Kidney epithelial cell (primary cell): ENCODE results near the gene SLC2A14. TPM values are rescaled to one million over a fixed set of nuclear protein-coding genes. Genes with fewer than 3 reads are reported as not detected.
"Not testable (repeated sequence)": the region's sequence is repeated elsewhere in the genome, so short reads cannot be mapped to it uniquely, and the experiment has no call there.

Experiments
- DNase-seq: peaks from one replicate; pipeline ENCODE4 v3.0.0-alpha.2; 2010; ENCODE audit warnings: low read depth
- H3K27me3 ChIP-seq: 2 replicates; pipeline ENCODE4 v1.6.0; 2011; ENCODE audit warnings: low read length; ENCODE audit not compliant: control insufficient read depth, insufficient read depth
- H3K36me3 ChIP-seq: 2 replicates; pipeline ENCODE4 v1.5.1; 2011; ENCODE audit warnings: low read length; ENCODE audit not compliant: control insufficient read depth, insufficient read depth
- H3K4me3 ChIP-seq: 2 replicates; pipeline ENCODE4 v1.5.1; 2011; ENCODE audit warnings: low read depth, mild to moderate bottlenecking, control low read depth, low read length
- total RNA-seq: library from RNA; depleted of rRNA; stranded (reverse); fragments of >200 nt; gene quantifications from 2 replicates; pipeline ENCODE4 v1.2.3, GENCODE V29; 2015
- TF ChIP-seq, protein P1 (sequence below): IDR thresholded peaks from 2 replicates; pipeline ENCODE4 v1.5.1; 2011; ENCODE audit warnings: mild to moderate bottlenecking, moderate library complexity, low read length, control low read depth, inconsistent platforms; ENCODE audit not compliant: insufficient read depth, poor library complexity, severe bottlenecking

SLC2A14 gene
- total RNA-seq, 1 donor from 2014 or later: not detected

DNA sequence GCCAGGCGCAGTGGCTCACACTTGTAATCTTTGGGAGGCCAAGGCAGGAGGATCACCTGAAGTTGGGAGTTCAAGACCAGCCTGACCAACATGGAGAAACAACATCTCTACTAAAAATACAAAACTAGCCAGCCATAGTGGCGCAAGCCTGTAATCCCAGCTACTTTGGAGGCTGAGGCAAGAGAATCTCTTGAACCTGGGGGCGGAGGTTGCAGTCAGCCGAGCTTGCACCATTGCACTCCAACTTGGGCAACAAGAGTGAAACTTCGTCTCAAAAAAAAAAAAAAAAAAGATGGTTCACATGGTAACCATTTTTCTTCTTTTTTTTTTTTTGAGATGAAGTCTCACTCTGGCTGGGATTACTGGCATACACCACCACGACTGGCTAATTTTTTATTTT, 35.3 kb downstream of the SLC2A14 start:
- no peaks in the 10 kb centered on the region for H3K36me3 ChIP-seq
- H3K27me3 ChIP-seq: no peaks in the 10 kb centered on the region
- TF ChIP-seq, protein P1, sequence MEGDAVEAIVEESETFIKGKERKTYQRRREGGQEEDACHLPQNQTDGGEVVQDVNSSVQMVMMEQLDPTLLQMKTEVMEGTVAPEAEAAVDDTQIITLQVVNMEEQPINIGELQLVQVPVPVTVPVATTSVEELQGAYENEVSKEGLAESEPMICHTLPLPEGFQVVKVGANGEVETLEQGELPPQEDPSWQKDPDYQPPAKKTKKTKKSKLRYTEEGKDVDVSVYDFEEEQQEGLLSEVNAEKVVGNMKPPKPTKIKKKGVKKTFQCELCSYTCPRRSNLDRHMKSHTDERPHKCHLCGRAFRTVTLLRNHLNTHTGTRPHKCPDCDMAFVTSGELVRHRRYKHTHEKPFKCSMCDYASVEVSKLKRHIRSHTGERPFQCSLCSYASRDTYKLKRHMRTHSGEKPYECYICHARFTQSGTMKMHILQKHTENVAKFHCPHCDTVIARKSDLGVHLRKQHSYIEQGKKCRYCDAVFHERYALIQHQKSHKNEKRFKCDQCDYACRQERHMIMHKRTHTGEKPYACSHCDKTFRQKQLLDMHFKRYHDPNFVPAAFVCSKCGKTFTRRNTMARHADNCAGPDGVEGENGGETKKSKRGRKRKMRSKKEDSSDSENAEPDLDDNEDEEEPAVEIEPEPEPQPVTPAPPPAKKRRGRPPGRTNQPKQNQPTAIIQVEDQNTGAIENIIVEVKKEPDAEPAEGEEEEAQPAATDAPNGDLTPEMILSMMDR: no peak
- H3K4me3 ChIP-seq: no peak overlapping the region
- no peak for DNase-seq

DNA sequence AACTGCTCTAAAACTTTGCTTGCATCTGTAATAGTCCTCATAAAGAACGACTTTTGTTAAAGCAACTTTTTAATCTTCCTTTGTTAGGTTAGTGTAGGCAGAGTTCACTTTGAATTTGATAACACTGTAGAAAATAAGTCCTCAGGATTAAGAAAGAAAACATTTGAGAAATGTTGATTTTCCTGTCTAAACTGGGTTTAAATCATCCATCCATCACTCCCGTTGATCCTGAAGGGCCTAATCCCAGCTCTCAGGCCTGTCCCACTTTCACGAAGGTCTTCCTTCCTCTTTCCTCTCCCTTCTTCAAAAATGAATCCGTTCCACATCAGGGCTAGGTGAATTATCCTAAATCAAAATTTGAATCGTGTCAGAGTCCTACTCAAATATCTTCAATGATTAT, 36.9 kb downstream of the SLC2A14 start:
- no peaks in the 10 kb centered on the region for H3K27me3 ChIP-seq
- TF ChIP-seq, protein P1: no peak
- no peaks in the 10 kb centered on the region for H3K36me3 ChIP-seq
- no peak for DNase-seq
- no peak overlapping the region for H3K4me3 ChIP-seq

DNA sequence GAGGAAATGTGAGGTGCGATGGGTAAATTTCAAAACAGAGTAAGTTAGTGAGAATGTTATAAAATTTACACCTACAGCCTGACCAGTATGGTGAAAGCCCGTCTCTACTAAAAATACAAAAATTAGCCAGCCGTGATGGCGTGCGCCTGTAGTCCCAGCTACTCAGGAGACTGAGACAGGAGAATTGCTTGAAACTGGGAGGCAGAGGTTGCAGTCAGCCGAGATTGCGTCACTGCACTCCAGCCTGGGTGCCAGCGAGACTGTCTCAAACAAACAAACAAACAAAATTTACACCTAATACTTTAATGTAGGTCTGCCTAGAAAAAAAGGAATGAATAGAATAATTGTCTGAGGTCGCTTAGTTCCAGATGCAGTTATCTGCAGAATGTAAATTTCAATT, 37.6 kb downstream of the SLC2A14 start:
- no peaks in the 10 kb centered on the region for H3K27me3 ChIP-seq
- TF ChIP-seq, protein P1: no peak
- DNase-seq: no peak
- H3K4me3 ChIP-seq: no peak overlapping the region
- H3K36me3 ChIP-seq: no peaks in the 10 kb centered on the region

DNA sequence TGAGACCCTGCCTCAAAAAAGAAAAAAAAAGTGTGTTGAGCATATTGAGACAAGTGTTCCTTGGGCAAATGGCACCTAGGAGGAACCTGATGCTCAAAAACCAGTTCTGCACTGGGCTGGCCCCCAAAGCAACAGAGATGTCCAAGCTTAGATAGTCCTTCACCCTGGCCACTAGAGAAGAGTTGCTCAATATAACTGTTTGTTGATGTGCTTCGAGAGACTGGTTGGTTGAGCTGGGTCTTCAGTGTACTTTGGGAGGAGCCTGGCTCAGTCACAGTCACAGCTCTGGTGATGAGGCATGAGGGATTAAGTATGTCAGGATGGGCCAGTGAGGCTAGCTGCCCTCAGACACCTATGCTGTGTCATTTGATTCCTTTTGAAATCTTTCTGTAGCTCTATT, 38.0 kb downstream of the SLC2A14 start:
- H3K4me3 ChIP-seq: no peak overlapping the region
- no peaks in the 10 kb centered on the region for H3K36me3 ChIP-seq
- H3K27me3 ChIP-seq: no peaks in the 10 kb centered on the region
- TF ChIP-seq, protein P1: no peak
- no peak for DNase-seq

DNA sequence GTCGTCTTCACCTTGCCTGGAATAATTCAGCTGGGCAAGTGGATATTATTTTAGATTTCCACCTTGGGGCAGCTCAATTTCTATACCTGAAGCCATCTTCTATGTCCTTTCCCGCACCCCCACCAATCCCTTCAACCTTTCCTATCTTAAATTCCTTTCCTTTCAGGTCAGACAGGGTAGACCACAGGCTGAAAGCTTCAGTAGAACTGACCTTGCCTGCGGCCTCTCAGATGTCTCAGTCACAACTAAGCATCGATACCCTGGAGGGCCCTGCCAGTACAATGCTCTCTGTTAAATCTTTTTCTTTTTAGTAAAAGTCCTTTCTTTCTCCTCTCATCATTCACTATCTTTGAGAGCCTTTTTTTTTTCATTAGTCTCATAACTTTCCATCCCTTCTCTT, 38.9 kb downstream of the SLC2A14 start:
- no peaks in the 10 kb centered on the region for H3K36me3 ChIP-seq
- TF ChIP-seq, protein P1: no peak
- DNase-seq: no peak
- H3K27me3 ChIP-seq: no peaks in the 10 kb centered on the region
- no peak overlapping the region for H3K4me3 ChIP-seq

DNA sequence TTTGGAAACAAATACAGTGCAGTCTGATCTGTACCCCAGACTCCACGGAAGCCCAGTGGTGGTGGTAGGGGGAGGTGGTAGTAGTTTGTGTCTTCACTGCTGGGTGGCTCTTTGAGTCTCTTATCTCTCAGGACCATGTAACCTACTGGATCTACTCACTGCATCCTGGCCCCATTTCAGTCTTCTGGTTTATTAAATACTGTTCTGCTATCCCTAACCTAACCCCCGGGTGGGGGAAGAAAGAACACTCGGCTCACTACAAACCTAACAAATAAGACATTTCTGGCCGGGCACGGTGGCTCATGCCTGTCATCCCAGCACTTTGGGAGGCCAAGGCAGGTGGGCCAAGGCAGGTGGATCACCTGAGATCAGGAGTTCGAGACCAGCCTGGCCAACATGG, 39.5 kb downstream of the SLC2A14 start:
- not testable (repeated sequence) for H3K27me3 ChIP-seq, H3K4me3 ChIP-seq, H3K36me3 ChIP-seq, DNase-seq
